ENCODE data around the gene DDX10.

Gene DDX10

GRCh38 chr11:108983636-108984420 lies 319.0 kb downstream of the DDX10 start:
- no peak for DNase-seq (ENCODE audit: low spot score)

GRCh38 chr11:108984523-108984922 lies 319.7 kb downstream of the DDX10 start:
- DNase-seq (ENCODE audit: low spot score): no peak

GRCh38 chr11:108985236-108985944 lies 320.5 kb downstream of the DDX10 start:
- DNase-seq (ENCODE audit: low spot score): no peak

GRCh38 chr11:108985945-108986279 lies 321.0 kb downstream of the DDX10 start:
- no peak for DNase-seq (ENCODE audit: low spot score)

Measured in HuH-7 (cell line).